Gastroesophageal sphincter (tissue), 3 donors: ENCODE results near the gene ARFIP1.
"Not testable (repeated sequence)": the region's sequence is repeated elsewhere in the genome, so short reads cannot be mapped to it uniquely, and the experiment has no call there.

Experiments used
- POLR2A ChIP-seq, 2 donors: fragments of 450-650 bp; IDR thresholded peaks; one replicate each; pipeline ENCODE4 v1.6.1; 2017; ENCODE audit warnings: antibody characterized with exemption in 2 of 2, mild to moderate bottlenecking in 2 of 2, moderate library complexity in 1 of 2
- POLR2AphosphoS5 ChIP-seq: sonication (generic); formaldehyde crosslinking; IDR thresholded peaks from one replicate; pipeline ENCODE4 v1.6.1; 2017; ENCODE audit warnings: antibody characterized with exemption
- TF ChIP-seq, protein P1 (sequence below), 4 experiments: fragments of 200-600 bp in 2 of 4; fragments of 450-650 bp in 2 of 4; sonication (generic) in 1 of 4; IDR thresholded peaks; one replicate each; pipeline ENCODE4 v1.5.1; 2017 to 2019; ENCODE audit warnings: antibody characterized with exemption in 4 of 4, mild to moderate bottlenecking in 2 of 4, moderate library complexity in 2 of 4

DNA sequence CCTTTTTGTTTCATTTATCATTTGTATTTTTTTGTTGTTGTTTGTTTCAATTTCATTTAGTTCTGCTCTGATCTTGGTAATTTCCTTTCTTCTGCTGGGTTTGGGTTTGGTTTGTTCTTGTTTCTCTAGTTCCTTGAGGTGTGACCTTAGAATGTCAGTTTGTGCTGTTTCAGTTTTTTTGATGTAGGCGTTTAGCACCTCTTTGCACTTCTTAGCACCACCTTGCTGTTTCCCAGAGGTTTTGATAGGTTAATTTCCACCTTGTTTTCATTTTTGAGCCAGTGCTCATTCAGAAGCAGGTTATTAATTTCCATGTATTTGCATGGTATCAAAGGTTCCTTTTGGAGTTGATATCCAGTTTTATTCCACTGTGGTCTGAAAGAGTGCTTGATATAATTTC, 60.0 kb downstream of the ARFIP1 start:
- TF ChIP-seq POLR2A (IDR thresholded peaks at IDR 0.05); POLR2AphosphoS5: not testable (repeated sequence)
- TF ChIP-seq, protein P1, sequence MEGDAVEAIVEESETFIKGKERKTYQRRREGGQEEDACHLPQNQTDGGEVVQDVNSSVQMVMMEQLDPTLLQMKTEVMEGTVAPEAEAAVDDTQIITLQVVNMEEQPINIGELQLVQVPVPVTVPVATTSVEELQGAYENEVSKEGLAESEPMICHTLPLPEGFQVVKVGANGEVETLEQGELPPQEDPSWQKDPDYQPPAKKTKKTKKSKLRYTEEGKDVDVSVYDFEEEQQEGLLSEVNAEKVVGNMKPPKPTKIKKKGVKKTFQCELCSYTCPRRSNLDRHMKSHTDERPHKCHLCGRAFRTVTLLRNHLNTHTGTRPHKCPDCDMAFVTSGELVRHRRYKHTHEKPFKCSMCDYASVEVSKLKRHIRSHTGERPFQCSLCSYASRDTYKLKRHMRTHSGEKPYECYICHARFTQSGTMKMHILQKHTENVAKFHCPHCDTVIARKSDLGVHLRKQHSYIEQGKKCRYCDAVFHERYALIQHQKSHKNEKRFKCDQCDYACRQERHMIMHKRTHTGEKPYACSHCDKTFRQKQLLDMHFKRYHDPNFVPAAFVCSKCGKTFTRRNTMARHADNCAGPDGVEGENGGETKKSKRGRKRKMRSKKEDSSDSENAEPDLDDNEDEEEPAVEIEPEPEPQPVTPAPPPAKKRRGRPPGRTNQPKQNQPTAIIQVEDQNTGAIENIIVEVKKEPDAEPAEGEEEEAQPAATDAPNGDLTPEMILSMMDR (IDR thresholded peaks at IDR 0.05): not testable (repeated sequence)
